Right hindlimb (tissue), 1 donor: Measurements from ENCODE around the gene RETN.

ENCODE experiments used
- DNase-seq: peaks from one replicate; pipeline ENCODE4 v3.0.0-alpha.2; 2018

Gene RETN

GRCh38 chr19:7685546-7686445, 16.9 kb downstream of the RETN start:
- DNase-seq, result no peak

GRCh38 chr19:7687177-7687576, 18.3 kb downstream of the RETN start:
- no peak for DNase-seq

GRCh38 chr19:7689165-7689564, 20.3 kb downstream of the RETN start:
- no peak for DNase-seq

GRCh38 chr19:7690779-7691258, 22.0 kb downstream of the RETN start:
- no peak for DNase-seq

- no peak for DNase-seq
Measured at GRCh38 chr19:7691497-7691896, 22.6 kb downstream of the RETN start.

GRCh38 chr19:7692417-7693088, 23.7 kb downstream of the RETN start:
- DNase-seq, result no peak

- DNase-seq, result no peak
Measured at GRCh38 chr19:7694499-7694898, 25.6 kb downstream of the RETN start.

- no peak for DNase-seq
Measured at GRCh38 chr19:7697721-7698287, 29.0 kb downstream of the RETN start.

- DNase-seq, result no peak
Measured at GRCh38 chr19:7698583-7698982, 29.7 kb downstream of the RETN start.

GRCh38 chr19:7699003-7699402, 30.2 kb downstream of the RETN start:
- no peak for DNase-seq

GRCh38 chr19:7699417-7700401, 30.9 kb downstream of the RETN start:
- no peak for DNase-seq

- DNase-seq, result no peak
Measured at GRCh38 chr19:7701049-7701653, 32.3 kb downstream of the RETN start.

- DNase-seq, result no peak
Measured at GRCh38 chr19:7701654-7702457, 33.0 kb downstream of the RETN start, which contains the start of gene FCER2. Gene FCER2, minus strand, starts transcription at chr19:7702131. Its CDS starts 2,371 bp downstream, at chr19:7699760.

- no peak for DNase-seq
Measured at GRCh38 chr19:7703332-7703731, 34.5 kb downstream of the RETN start.

- no peak for DNase-seq
Measured at GRCh38 chr19:7704280-7705060, 35.6 kb downstream of the RETN start.

GRCh38 chr19:7705387-7706187, 36.7 kb downstream of the RETN start:
- no peak for DNase-seq

- no peak for DNase-seq
Measured at GRCh38 chr19:7706188-7706954, 37.5 kb downstream of the RETN start.

GRCh38 chr19:7706955-7707456, 38.2 kb downstream of the RETN start:
- no peak for DNase-seq
